ENCODE measurements around the gene RIMKLA.

RIMKLA gene

GRCh38 chr1:42372796-42373195 is 7.8 kb upstream of the RIMKLA start:
- DNase-seq (ENCODE audit: low spot score): no peak

GRCh38 chr1:42379794-42380585 is 602 bp upstream of the RIMKLA start:
- DNase-seq (ENCODE audit: low spot score): no peak

GRCh38 chr1:42381280-42381673 is 685 bp downstream of the RIMKLA start:
- DNase-seq (ENCODE audit: low spot score): no peak

- no peak for DNase-seq (ENCODE audit: low spot score)
Observed at GRCh38 chr1:42385283-42385682, 4.7 kb downstream of the RIMKLA start.

- no peak for DNase-seq (ENCODE audit: low spot score)
Observed at GRCh38 chr1:42386051-42386450, 5.5 kb downstream of the RIMKLA start.

- DNase-seq (ENCODE audit: low spot score): no peak
Observed at GRCh38 chr1:42392255-42392654, 11.7 kb downstream of the RIMKLA start.

GRCh38 chr1:42392967-42393848 is 12.6 kb downstream of the RIMKLA start:
- DNase-seq (ENCODE audit: low spot score): peak; percentile 46

- DNase-seq (ENCODE audit: low spot score): no peak
Observed at GRCh38 chr1:42399315-42400100, 18.9 kb downstream of the RIMKLA start.

GRCh38 chr1:42403880-42404400 is 23.3 kb downstream of the RIMKLA start:
- DNase-seq (ENCODE audit: low spot score): no peak

GRCh38 chr1:42414551-42415496 is 34.2 kb downstream of the RIMKLA start:
- no peak for DNase-seq (ENCODE audit: low spot score)

- DNase-seq (ENCODE audit: low spot score): no peak
Observed at GRCh38 chr1:42417166-42417565, 36.6 kb downstream of the RIMKLA start.

- no peak for DNase-seq (ENCODE audit: low spot score)
Observed at GRCh38 chr1:42418516-42418915, 37.9 kb downstream of the RIMKLA start.

- DNase-seq (ENCODE audit: low spot score): no peak
Observed at GRCh38 chr1:42419126-42419821, 38.7 kb downstream of the RIMKLA start.

GRCh38 chr1:42420121-42420520 is 39.5 kb downstream of the RIMKLA start:
- DNase-seq (ENCODE audit: low spot score): no peak

GRCh38 chr1:42420911-42421585 is 40.5 kb downstream of the RIMKLA start:
- no peak for DNase-seq (ENCODE audit: low spot score)

GRCh38 chr1:42422737-42423136 is 42.1 kb downstream of the RIMKLA start:
- no peak for DNase-seq (ENCODE audit: low spot score)

- no peak for DNase-seq (ENCODE audit: low spot score)
Observed at GRCh38 chr1:42423681-42424080, 43.1 kb downstream of the RIMKLA start.

GRCh38 chr1:42424201-42424600 is 43.6 kb downstream of the RIMKLA start:
- no peak for DNase-seq (ENCODE audit: low spot score)

- DNase-seq (ENCODE audit: low spot score): no peak
Observed at GRCh38 chr1:42427240-42427639, 46.6 kb downstream of the RIMKLA start.

GRCh38 chr1:42429603-42430002 is 49.0 kb downstream of the RIMKLA start:
- DNase-seq (ENCODE audit: low spot score): no peak

All from activated CD4-positive, alpha-beta T cell treated with anti-CD3 and anti-CD28 coated beads, Interleukin-2, Interleukin-4, amounts not matched to agents 100 ng/mL and 50 ng/mL, durations not matched to agents 16 hours and 8 hours (primary cell).